Upper lobe of right lung (tissue), 1 donor: ENCODE results near the gene SLC19A1. TPM values are rescaled to one million over a fixed set of nuclear protein-coding genes. Genes with fewer than 3 reads are reported as not detected.

Experiments used
- ATAC-seq: fragments of 200-7000 bp; cut with Tn5 transposase; one replicate; pipeline ENCODE4 v1.9.1; 2020; ENCODE audit warnings: mild to moderate bottlenecking, moderate library complexity
- DNase-seq: peaks from one replicate; pipeline ENCODE4 v3.0.0-alpha.2; 2020
- H3K27ac ChIP-seq: fragments of 200-600 bp; one replicate; pipeline ENCODE4 v1.8.0; 2022
- H3K27me3 ChIP-seq: fragments of 200-600 bp; one replicate; pipeline ENCODE4 v1.8.0; 2022; ENCODE audit warnings: mild to moderate bottlenecking
- H3K36me3 ChIP-seq: fragments of 200-600 bp; one replicate; pipeline ENCODE4 v1.8.0; 2022
- H3K4me1 ChIP-seq: fragments of 200-600 bp; one replicate; pipeline ENCODE4 v1.8.0; 2022
- H3K4me3 ChIP-seq: fragments of 200-600 bp; one replicate; pipeline ENCODE4 v1.8.0; 2022; ENCODE audit warnings: mild to moderate bottlenecking
- H3K9me3 ChIP-seq: fragments of 200-600 bp; one replicate; pipeline ENCODE4 v1.8.0; 2022
- CTCF ChIP-seq: fragments of 200-600 bp; IDR thresholded peaks from one replicate; pipeline ENCODE4 v1.8.0; 2022; ENCODE audit warnings: antibody characterized with exemption
- intact Hi-C: fragments of 100-400 bp; cut with DNase I; formaldehyde crosslinking; loops from one replicate; pipeline ENCODE4 v1.11.0; 2022
- total RNA-seq: library from RNA; stranded (reverse); fragmentation: NEBNext Ultra II Directional; extraction: Animal tissue kit (Norgen Biotek cat#: 25700); gene quantifications from one replicate; pipeline ENCODE4 v1.2.1, GENCODE V29; 2021
- donor health status: DM: no; HTN: yes; CAD: no; lungs with severe emphysema.

The SLC19A1 gene
- total RNA-seq, 1 donor from 2014 or later: 39.3 TPM

DNA sequence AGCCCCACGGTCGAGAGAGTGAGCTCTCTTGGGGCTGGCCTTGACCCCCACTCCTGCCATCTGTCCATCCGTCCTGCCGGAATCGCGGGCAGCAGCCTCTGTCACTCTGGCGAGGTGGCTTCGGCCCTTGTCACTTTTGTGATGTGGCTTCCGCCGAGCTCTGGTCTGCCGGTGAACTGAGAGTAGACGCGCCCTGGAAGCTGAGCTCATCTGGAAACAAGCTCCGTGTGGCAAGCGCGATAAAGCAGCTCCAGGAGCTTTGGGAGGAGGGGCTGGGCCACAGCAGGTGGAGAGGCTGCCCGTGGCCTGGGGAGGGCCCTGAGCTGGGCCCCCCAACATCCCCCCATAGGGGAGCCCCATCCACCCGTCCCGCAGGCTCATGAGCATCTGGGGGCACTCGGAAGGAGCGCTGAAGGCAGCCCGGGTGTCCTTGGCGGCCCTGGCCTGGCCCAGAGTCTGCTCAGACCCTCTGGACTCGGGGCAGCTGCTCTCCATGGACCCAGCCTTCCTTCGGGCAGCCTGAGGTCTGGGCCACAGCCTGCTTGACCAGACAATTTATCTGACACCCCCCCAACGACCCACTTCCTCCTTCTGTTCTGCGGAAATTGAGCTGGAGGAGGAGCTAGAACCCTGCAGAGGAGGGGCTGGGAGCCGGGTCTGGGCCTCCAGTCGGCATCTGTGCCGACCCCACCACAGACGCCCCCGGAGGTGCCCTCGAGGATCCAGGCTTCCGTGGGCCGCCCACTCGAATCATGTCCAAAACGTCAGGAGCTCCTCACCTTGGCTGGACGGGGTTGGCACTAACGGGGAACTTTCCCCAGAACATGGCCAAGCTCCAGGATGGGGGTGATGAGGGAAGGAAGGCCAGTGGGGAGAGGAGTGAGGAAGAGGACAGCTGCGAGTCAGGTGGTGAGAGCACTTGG, 59.1 kb downstream of the SLC19A1 start:
- peak overlapping the region; percentile 61 for H3K27ac ChIP-seq
- intact Hi-C loops: no loop called here
- peaks cover 4% of the 10 kb centered on the region for H3K36me3 ChIP-seq
- H3K4me1 ChIP-seq: peaks cover 2% of the 10 kb centered on the region
- no peaks in the 10 kb centered on the region for H3K27me3 ChIP-seq
- ATAC-seq: peak; percentile 51
- no peak for DNase-seq
- no peak for TF ChIP-seq CTCF
- peak overlapping the region; percentile 21 for H3K4me3 ChIP-seq
- H3K9me3 ChIP-seq: no peaks in the 10 kb centered on the region

DNA sequence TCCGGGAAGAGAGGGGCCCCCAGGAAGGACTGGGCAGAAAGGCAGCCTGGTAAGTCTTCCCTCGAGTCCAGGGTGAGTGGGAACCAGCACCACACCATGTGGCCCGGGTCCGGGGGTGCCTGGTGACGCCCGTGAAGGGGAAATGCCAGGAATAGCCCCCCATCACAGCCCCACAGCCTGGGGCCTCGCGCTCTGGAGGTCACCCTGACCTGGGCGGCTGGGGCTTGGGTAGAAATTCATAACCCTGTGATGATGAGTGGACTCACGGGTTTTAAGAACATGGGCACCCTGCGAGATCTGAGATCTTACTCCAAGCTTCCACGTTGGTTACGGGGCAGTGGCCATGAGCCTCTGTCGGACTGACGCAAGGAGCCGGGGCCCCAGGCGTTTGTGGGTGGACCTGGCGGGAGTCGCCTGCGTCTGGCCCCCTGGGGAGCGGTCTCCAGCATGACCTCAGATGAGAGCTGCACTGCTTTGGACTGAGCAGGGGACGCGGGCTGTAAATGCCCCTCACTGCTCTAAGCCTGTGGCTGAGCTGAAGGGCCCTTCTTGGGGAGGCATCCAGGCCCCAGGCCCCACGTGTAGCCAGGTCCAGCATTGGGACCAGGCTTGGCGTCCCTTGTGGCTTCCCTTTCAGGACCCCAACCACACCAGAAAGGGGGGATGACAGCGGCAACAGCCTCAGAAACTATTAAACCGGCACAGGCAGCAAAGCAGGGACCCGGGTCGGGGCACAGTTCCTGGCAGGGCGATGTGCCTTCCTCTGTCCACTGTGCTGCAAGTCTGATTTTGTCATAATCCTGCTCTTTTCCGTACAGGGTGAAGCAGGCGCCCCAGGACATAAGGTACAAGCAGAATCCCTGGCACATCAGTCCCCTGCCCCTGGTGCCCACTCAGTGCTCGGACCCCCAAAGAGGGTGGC, 60.0 kb downstream of the SLC19A1 start:
- ATAC-seq: no peak
- no peak overlapping the region for H3K4me3 ChIP-seq

DNA sequence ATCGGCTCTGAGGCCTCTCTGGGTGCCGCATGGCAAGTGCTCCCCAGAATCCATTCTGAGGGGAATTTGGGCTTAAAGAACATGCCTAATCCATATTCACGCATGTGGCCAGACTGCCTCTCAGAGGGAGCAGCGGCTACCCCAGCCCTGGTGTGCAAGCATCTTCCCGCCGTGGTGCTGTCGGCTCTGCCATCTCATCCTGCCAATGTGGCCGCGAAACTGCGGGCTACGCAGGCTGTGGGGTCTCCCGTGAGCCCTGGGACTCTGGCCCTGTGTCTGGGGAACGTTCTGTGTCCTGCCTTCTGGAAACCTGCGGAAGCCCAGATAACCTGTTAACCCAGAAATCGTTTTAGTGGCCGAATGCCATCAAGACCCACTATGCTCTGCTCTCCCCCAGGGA, 60.7 kb downstream of the SLC19A1 start:
- DNase-seq (no peak), ATAC-seq (no peak)
- Histone ChIP-seq H3K27ac (no peak overlapping the region), H3K4me3 (no peak overlapping the region), H3K27me3 (no peaks in the 10 kb centered on the region), H3K4me1 (peaks cover 12% of the 10 kb centered on the region), H3K36me3 (peaks cover 4% of the 10 kb centered on the region), H3K9me3 (no peaks in the 10 kb centered on the region)
- intact Hi-C loops: no loop called here
- TF ChIP-seq CTCF: no peak

More for the DNA sequence above, 60.0 kb downstream of the SLC19A1 start:
- H3K27ac ChIP-seq: peak overlapping the region; percentile 61
- H3K9me3 ChIP-seq: no peaks in the 10 kb centered on the region
- no peaks in the 10 kb centered on the region for H3K27me3 ChIP-seq
- intact Hi-C loops: no loop called here
- no peak for DNase-seq
- TF ChIP-seq CTCF: no peak
- H3K36me3 ChIP-seq: peaks cover 4% of the 10 kb centered on the region
- H3K4me1 ChIP-seq: peaks cover 11% of the 10 kb centered on the region

GRCh38 chr21:45480701-45481500, 61.3 kb downstream of the SLC19A1 start:
- ATAC-seq (no peak), DNase-seq (no peak)
- Histone ChIP-seq H3K4me3 (no peak overlapping the region), H3K36me3 (peaks cover 4% of the 10 kb centered on the region), H3K27ac (no peak overlapping the region), H3K4me1 (peaks cover 12% of the 10 kb centered on the region), H3K27me3 (no peaks in the 10 kb centered on the region), H3K9me3 (no peaks in the 10 kb centered on the region)
- intact Hi-C loops: no loop called here
- TF ChIP-seq CTCF: no peak
